Esophagus muscularis mucosa (tissue), 3 donors: Measurements from ENCODE around the gene AKAP13.

Experiments
- POLR2A ChIP-seq: fragments of 450-650 bp; IDR thresholded peaks from one replicate; pipeline ENCODE4 v1.6.1; 2017; ENCODE audit warnings: antibody characterized with exemption, moderate library complexity, mild to moderate bottlenecking, low read depth
- TF ChIP-seq, protein P1 (sequence below), 3 experiments: fragments of 200-600 bp in 2 of 3; fragments of 450-650 bp in 1 of 3; sonication (generic) in 2 of 3; IDR thresholded peaks; one replicate each; pipeline ENCODE4 v1.5.1; 2017 to 2019; ENCODE audit warnings: antibody characterized with exemption in 3 of 3, mild to moderate bottlenecking in 2 of 3, moderate library complexity in 1 of 3

GRCh38 chr15:85470563-85471271, 90.3 kb downstream of the AKAP13 start:
- TF ChIP-seq, protein P1, sequence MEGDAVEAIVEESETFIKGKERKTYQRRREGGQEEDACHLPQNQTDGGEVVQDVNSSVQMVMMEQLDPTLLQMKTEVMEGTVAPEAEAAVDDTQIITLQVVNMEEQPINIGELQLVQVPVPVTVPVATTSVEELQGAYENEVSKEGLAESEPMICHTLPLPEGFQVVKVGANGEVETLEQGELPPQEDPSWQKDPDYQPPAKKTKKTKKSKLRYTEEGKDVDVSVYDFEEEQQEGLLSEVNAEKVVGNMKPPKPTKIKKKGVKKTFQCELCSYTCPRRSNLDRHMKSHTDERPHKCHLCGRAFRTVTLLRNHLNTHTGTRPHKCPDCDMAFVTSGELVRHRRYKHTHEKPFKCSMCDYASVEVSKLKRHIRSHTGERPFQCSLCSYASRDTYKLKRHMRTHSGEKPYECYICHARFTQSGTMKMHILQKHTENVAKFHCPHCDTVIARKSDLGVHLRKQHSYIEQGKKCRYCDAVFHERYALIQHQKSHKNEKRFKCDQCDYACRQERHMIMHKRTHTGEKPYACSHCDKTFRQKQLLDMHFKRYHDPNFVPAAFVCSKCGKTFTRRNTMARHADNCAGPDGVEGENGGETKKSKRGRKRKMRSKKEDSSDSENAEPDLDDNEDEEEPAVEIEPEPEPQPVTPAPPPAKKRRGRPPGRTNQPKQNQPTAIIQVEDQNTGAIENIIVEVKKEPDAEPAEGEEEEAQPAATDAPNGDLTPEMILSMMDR (IDR thresholded peaks at IDR 0.05): no peak
- no peak for TF ChIP-seq POLR2A
